ENCODE data around the gene BRAF. TPM values are rescaled to one million over a fixed set of nuclear protein-coding genes. Genes with fewer than 3 reads are reported as not detected.

The BRAF gene
- total RNA-seq, 1 donor from 2014 or later, result 52.8 TPM

GRCh38 chr7:140881507-140882228 is 43.1 kb downstream of the BRAF start:
- TF ChIP-seq POLR2AphosphoS5 (IDR thresholded peaks at IDR 0.05; ENCODE audit: insufficient read depth in 1 of 2, low read depth in 1 of 2), result no peak
- no peak for TF ChIP-seq POLR2A (IDR thresholded peaks at IDR 0.05)
- TF ChIP-seq CTCF (IDR thresholded peaks at IDR 0.05), result no peak

DNA sequence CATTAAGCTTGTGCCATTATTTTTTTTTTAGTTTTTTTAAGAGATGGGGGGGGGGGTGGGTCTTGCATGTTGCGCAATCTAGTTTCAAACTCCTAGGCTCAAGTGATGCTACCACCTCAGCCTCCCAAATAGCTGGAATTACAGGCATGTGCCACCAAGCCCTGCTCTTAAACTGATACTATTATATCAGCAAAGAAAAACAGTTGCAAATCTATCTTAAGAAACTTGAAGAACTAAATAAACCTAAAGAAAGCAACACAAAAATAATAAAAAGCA is 47.5 kb downstream of the BRAF start:
- intact Hi-C loops (cut with DNase I), result no loop called here
- no peaks in the 10 kb centered on the region for H3K9me3 ChIP-seq
- no peaks in the 10 kb centered on the region for H3K36me3 ChIP-seq
- no peak for DNase-seq (ENCODE audit: extremely low spot score in 2 of 2)
- H3K4me3 ChIP-seq, result no peak overlapping the region
- no peak for TF ChIP-seq POLR2A (IDR thresholded peaks at IDR 0.05)
- no peak for TF ChIP-seq CTCF (IDR thresholded peaks at IDR 0.05)
- no peak for TF ChIP-seq POLR2AphosphoS5 (IDR thresholded peaks at IDR 0.05; ENCODE audit: insufficient read depth in 1 of 2, low read depth in 1 of 2)
- no peak overlapping the region for H3K27ac ChIP-seq
- no peaks in the 10 kb centered on the region for H3K4me1 ChIP-seq
- H3K27me3 ChIP-seq, result no peaks in the 10 kb centered on the region

More at GRCh38 chr7:140881507-140882228, 43.1 kb downstream of the BRAF start:
- H3K4me3 ChIP-seq, result no peak overlapping the region
- H3K9me3 ChIP-seq, result no peaks in the 10 kb centered on the region
- no peak overlapping the region for H3K27ac ChIP-seq
- DNase-seq (ENCODE audit: extremely low spot score in 2 of 2), result no peak
- H3K36me3 ChIP-seq, result no peaks in the 10 kb centered on the region
- H3K27me3 ChIP-seq, result no peaks in the 10 kb centered on the region
- intact Hi-C loops (cut with DNase I), result no loop called here
- peaks cover under 1% of the 10 kb centered on the region for H3K4me1 ChIP-seq

- H3K9me3 ChIP-seq, result no peaks in the 10 kb centered on the region
- no peak overlapping the region for H3K4me3 ChIP-seq
- H3K27me3 ChIP-seq, result no peaks in the 10 kb centered on the region
- H3K4me1 ChIP-seq, result no peaks in the 10 kb centered on the region
- intact Hi-C loops (cut with DNase I), result no loop called here
- H3K27ac ChIP-seq, result no peak overlapping the region
- DNase-seq (ENCODE audit: extremely low spot score in 2 of 2), result no peak
- TF ChIP-seq POLR2AphosphoS5 (IDR thresholded peaks at IDR 0.05; ENCODE audit: insufficient read depth in 1 of 2, low read depth in 1 of 2) (no peak), POLR2A (IDR thresholded peaks at IDR 0.05) (no peak), CTCF (IDR thresholded peaks at IDR 0.05) (no peak)
- H3K36me3 ChIP-seq, result no peaks in the 10 kb centered on the region
Observed at GRCh38 chr7:140876519-140877248, 48.0 kb downstream of the BRAF start.

DNA sequence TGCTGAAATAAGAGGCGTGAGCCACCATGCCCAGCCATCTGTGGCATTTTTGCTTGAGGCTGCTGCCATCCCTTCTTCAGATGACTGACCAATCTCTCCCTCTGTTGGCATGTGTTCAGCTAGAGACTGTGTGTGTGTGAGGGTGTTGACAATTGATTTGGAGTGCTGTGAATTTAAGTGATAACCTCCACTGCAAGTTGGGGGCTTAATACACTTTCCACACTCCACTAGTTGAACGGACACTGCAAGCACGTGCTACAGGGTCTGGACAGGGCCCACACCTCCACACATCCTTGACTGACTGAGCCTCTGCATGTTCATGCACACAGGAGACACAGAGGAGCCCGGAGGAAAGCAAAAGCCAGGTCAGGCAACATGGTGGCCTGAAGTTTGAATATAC is 51.3 kb downstream of the BRAF start:
- intact Hi-C loops (cut with DNase I), result no loop called here

More for the DNA sequence above, 51.3 kb downstream of the BRAF start:
- Histone ChIP-seq H3K4me3 (no peak overlapping the region), H3K9me3 (no peaks in the 10 kb centered on the region), H3K27ac (no peak overlapping the region), H3K36me3 (no peaks in the 10 kb centered on the region), H3K4me1 (no peaks in the 10 kb centered on the region), H3K27me3 (no peaks in the 10 kb centered on the region)
- no peak for TF ChIP-seq CTCF (IDR thresholded peaks at IDR 0.05)
- no peak for DNase-seq (ENCODE audit: extremely low spot score in 2 of 2)
